Measurements from ENCODE around the gene TYW1B. TPM values are rescaled to one million over a fixed set of nuclear protein-coding genes. Genes with fewer than 3 reads are reported as not detected.
"Not testable (repeated sequence)": the region's sequence is repeated elsewhere in the genome, so short reads cannot be mapped to it uniquely, and the experiment has no call there.

Gene TYW1B
- total and polyA plus RNA-seq, 2 of the 4 experiments (the other 2 are of a cell fraction) = 1.0 to 1.8 TPM

DNA sequence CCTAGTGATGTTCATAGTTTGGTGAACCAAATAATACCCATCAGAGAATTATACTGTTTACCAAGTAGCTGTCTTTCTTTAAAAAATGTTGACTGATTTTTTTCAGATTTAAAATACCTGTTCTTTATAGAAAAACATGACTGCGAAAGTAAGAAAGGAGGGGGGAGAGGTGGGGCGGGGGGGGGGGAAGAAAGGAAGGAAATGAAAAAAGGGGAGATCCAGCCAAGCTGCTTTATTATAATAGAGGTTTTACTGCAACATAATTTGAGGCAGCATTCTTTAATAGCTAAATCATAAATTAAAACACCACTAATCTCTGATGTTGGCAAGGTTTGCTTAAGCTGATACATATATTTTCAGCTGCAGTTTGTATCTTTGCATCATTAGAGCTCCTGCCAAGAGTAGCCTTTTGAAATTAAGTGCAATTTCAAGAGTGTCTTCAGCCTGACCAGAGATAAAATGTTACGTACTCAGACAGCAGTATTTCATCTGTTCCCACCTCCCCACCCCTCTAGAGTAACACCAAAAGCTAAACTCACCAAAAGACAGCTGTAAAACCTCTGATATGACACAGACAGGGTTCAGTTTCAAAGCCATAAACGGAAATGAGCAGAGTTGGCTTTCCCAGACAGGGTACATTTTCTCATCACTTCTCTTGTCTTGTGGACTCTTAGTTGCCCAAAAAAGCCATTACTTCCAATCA is 202.1 kb downstream of the TYW1B start:
- intact Hi-C loops (cut with micrococcal nuclease); H2BK5ac ChIP-seq (ENCODE audit: low read depth, low read length, poor library complexity, severe bottlenecking); H3K36me3 ChIP-seq (ENCODE audit: control insufficient read depth, insufficient read depth, low read length); H4K8ac ChIP-seq (ENCODE audit: low read depth in 2 of 2, low read length in 2 of 2); dilution Hi-C loops (cut with HindIII; ENCODE audit: low sequenced_read_pairs, unreplicated experiment); H3K18ac ChIP-seq (ENCODE audit: low read depth, low read length); H3K4ac ChIP-seq (ENCODE audit: low read depth, low read length); H2AFZ ChIP-seq (replicated peaks; ENCODE audit: low read length, poor library complexity); H3K79me1 ChIP-seq (ENCODE audit: low read depth in 1 of 2, low read length in 2 of 2); BruUV-seq (replicated peaks); H3K4me1 ChIP-seq (ENCODE audit: control insufficient read depth, insufficient read depth, low read length); H4K91ac ChIP-seq (ENCODE audit: insufficient read depth, low read depth, low read length); H3K4me3 ChIP-seq (ENCODE audit: insufficient read depth, low read depth, low read length); H3K56ac ChIP-seq (ENCODE audit: extremely low read depth, insufficient read depth, low read length); H3K27me3 ChIP-seq (ENCODE audit: control insufficient read depth, insufficient read depth, low read length); H3K9me3 ChIP-seq (ENCODE audit: control insufficient read depth, insufficient read depth, low read length); H2AK5ac ChIP-seq (ENCODE audit: low read depth, low read length); H2AK9ac ChIP-seq (replicated peaks; ENCODE audit: low read depth, low read length, poor library complexity); H4K20me1 ChIP-seq (ENCODE audit: insufficient read depth, low read length); CTCF ChIA-PET; H3K14ac ChIP-seq (replicated peaks; ENCODE audit: low read depth, low read length); DNase-seq; H3K9ac ChIP-seq (ENCODE audit: low read depth, low read length); H3K23ac ChIP-seq (ENCODE audit: low read depth, low read length); H3K27ac ChIP-seq (ENCODE audit: insufficient read depth, low read length); H2BK120ac ChIP-seq (ENCODE audit: low read depth, low read length); H4K5ac ChIP-seq (ENCODE audit: low read depth, low read length); H3K4me2 ChIP-seq (ENCODE audit: low read depth, low read length); H2BK20ac ChIP-seq (ENCODE audit: low read depth, low read length); H3K9me1 ChIP-seq (ENCODE audit: insufficient read depth, low read length); H2BK15ac ChIP-seq (ENCODE audit: low read depth, low read length); POLR2A ChIA-PET (ENCODE audit: unreplicated experiment): not testable (repeated sequence)
- no CpG with 5 or more reads among the region's 4 CpGs for WGBS, 2 experiments (ENCODE audit: extremely low coverage in 2 of 2, insufficient read length in 1 of 2)
- peak; percentile 46 for ATAC-seq (ENCODE audit: low read depth)
- in situ Hi-C loops (cut with MboI; ENCODE audit: low sequenced_read_pairs) = loop anchor here (25.0 kb wide), 1 partner anchor 1764 kb away; no protein-coding TSS in a partner anchor

Measured in IMR-90 (cell line).